Measurements from ENCODE around the gene LDLRAD3. TPM values are rescaled to one million over a fixed set of nuclear protein-coding genes. Genes with fewer than 3 reads are reported as not detected.

LDLRAD3 gene
- total RNA-seq, 1 experiment from 2014 or later, result 15.3 TPM

GRCh38 chr11:35971841-35972422 is 28.1 kb downstream of the LDLRAD3 start:
- no peaks in the 10 kb centered on the region for H3F3A ChIP-seq (ENCODE audit: low read length, unreplicated experiment)
- ChIA-PET CTCF (no interaction called here), POLR2A (ENCODE audit: unreplicated experiment) (no interaction called here)
- H3K4me2 ChIP-seq (ENCODE audit: low read length), result no peak overlapping the region
- no peak overlapping the region for H3K4me3 ChIP-seq (ENCODE audit: low read length)
- no peak overlapping the region for H3K27ac ChIP-seq (ENCODE audit: low read length)
- intact Hi-C loops (cut with micrococcal nuclease), result no loop called here
- H3K79me2 ChIP-seq (ENCODE audit: low read length), result peaks cover 85% of the 10 kb centered on the region
- peaks cover 20% of the 10 kb centered on the region for H3K4me1 ChIP-seq (ENCODE audit: insufficient read depth, low read length)
- H3K9me2 ChIP-seq (replicated peaks; ENCODE audit: low read length), result no peaks in the 10 kb centered on the region
- H3K36me3 ChIP-seq (ENCODE audit: low read depth, low read length), result peaks cover 9% of the 10 kb centered on the region
- TF ChIP-seq EZH2 (IDR thresholded peaks at IDR 0.05; ENCODE audit: low read length, unreplicated experiment), result no peak
- no peak overlapping the region for H2AFZ ChIP-seq (ENCODE audit: low read length)
- no peaks in the 10 kb centered on the region for H4K20me1 ChIP-seq (ENCODE audit: low read length)
- no peak overlapping the region for H3K9ac ChIP-seq (ENCODE audit: low read length)
- DNase-seq, result no peak
- BruUV-seq (replicated peaks), result no TSS peak
- H3K9me3 ChIP-seq (ENCODE audit: low read length), result no peaks in the 10 kb centered on the region
- H3K27me3 ChIP-seq (ENCODE audit: low read length), result no peaks in the 10 kb centered on the region
- no peak for ATAC-seq

GRCh38 chr11:35974882-35975589 is 31.2 kb downstream of the LDLRAD3 start:
- Histone ChIP-seq H3K9me2 (replicated peaks; ENCODE audit: low read length) (no peaks in the 10 kb centered on the region), H3K27me3 (ENCODE audit: low read length) (no peaks in the 10 kb centered on the region), H3K4me1 (ENCODE audit: insufficient read depth, low read length) (peaks cover 5% of the 10 kb centered on the region), H3K9me3 (ENCODE audit: low read length) (no peaks in the 10 kb centered on the region), H3K27ac (ENCODE audit: low read length) (no peak overlapping the region), H4K20me1 (ENCODE audit: low read length) (no peaks in the 10 kb centered on the region), H2AFZ (ENCODE audit: low read length) (no peak overlapping the region), H3F3A (ENCODE audit: low read length, unreplicated experiment) (no peaks in the 10 kb centered on the region), H3K4me2 (ENCODE audit: low read length) (no peak overlapping the region), H3K4me3 (ENCODE audit: low read length) (no peak overlapping the region), H3K9ac (ENCODE audit: low read length) (no peak overlapping the region), H3K36me3 (ENCODE audit: low read depth, low read length) (peaks cover 9% of the 10 kb centered on the region), H3K79me2 (ENCODE audit: low read length) (peaks cover 77% of the 10 kb centered on the region)
- ATAC-seq, result no peak
- no peak for DNase-seq
- ChIA-PET CTCF (no interaction called here), POLR2A (ENCODE audit: unreplicated experiment) (no interaction called here)
- no peak for TF ChIP-seq EZH2phosphoT487 (IDR thresholded peaks at IDR 0.05; ENCODE audit: borderline replicate concordance, low read length)
- TF ChIP-seq EZH2 (IDR thresholded peaks at IDR 0.05; ENCODE audit: low read length, unreplicated experiment), result no peak
- TF ChIP-seq CTCF (conservative IDR thresholded peaks at IDR 0.05; ENCODE audit: low read depth, low read length), result no peak
- no TSS peak for BruUV-seq (replicated peaks)
- intact Hi-C loops (cut with micrococcal nuclease), result no loop called here

- DNase-seq (no peak), ATAC-seq (no peak)
- H3K36me3 ChIP-seq (ENCODE audit: low read depth, low read length), result peaks cover 9% of the 10 kb centered on the region
- POLR2A ChIA-PET (ENCODE audit: unreplicated experiment), result no interaction called here
- H3K4me1 ChIP-seq (ENCODE audit: insufficient read depth, low read length), result no peaks in the 10 kb centered on the region
- no peak overlapping the region for H3K4me2 ChIP-seq (ENCODE audit: low read length)
- H2AFZ ChIP-seq (ENCODE audit: low read length), result no peak overlapping the region
- TF ChIP-seq EZH2 (IDR thresholded peaks at IDR 0.05; ENCODE audit: low read length, unreplicated experiment), result no peak
- no peak for TF ChIP-seq EZH2phosphoT487 (IDR thresholded peaks at IDR 0.05; ENCODE audit: borderline replicate concordance, low read length)
- no peak for TF ChIP-seq CTCF (conservative IDR thresholded peaks at IDR 0.05; ENCODE audit: low read depth, low read length)
- H3K79me2 ChIP-seq (ENCODE audit: low read length), result peaks cover 75% of the 10 kb centered on the region
- no peak overlapping the region for H3K9ac ChIP-seq (ENCODE audit: low read length)
- CTCF ChIA-PET, result no interaction called here
- H3K27me3 ChIP-seq (ENCODE audit: low read length), result no peaks in the 10 kb centered on the region
- H3K4me3 ChIP-seq (ENCODE audit: low read length), result no peak overlapping the region
- no peaks in the 10 kb centered on the region for H3F3A ChIP-seq (ENCODE audit: low read length, unreplicated experiment)
- BruUV-seq (replicated peaks), result no TSS peak
- intact Hi-C loops (cut with micrococcal nuclease), result no loop called here
- no peaks in the 10 kb centered on the region for H3K9me3 ChIP-seq (ENCODE audit: low read length)
- H3K27ac ChIP-seq (ENCODE audit: low read length), result no peak overlapping the region
- H3K9me2 ChIP-seq (replicated peaks; ENCODE audit: low read length), result no peaks in the 10 kb centered on the region
- H4K20me1 ChIP-seq (ENCODE audit: low read length), result no peaks in the 10 kb centered on the region
Measured at GRCh38 chr11:35976434-35976833, 32.6 kb downstream of the LDLRAD3 start.

All from PC-3 (cell line).